HEK293T (cell line): ENCODE results near the gene ANK3.

Experiments
- CTBP1 ChIP-seq: fragments of 450-650 bp; IDR thresholded peaks from 2 replicates; pipeline ENCODE4 v1.6.1; 2016; ENCODE audit warnings: borderline replicate concordance
- ELF4 ChIP-seq: fragments of 450-650 bp; IDR thresholded peaks from 2 replicates; pipeline ENCODE4 v1.6.1; 2017; ENCODE audit warnings: antibody characterized with exemption
- FOXK2 ChIP-seq: fragments of 450-650 bp; IDR thresholded peaks from 2 replicates; pipeline ENCODE4 v1.6.1; 2016; ENCODE audit warnings: mild to moderate bottlenecking
- L3MBTL2 ChIP-seq: fragments of 450-650 bp; conservative IDR thresholded peaks from 2 replicates; pipeline ENCODE4 v1.6.1; 2016; ENCODE audit warnings: mild to moderate bottlenecking
- LEF1 ChIP-seq: fragments of 450-650 bp; IDR thresholded peaks from 2 replicates; pipeline ENCODE4 v1.6.1; 2017; ENCODE audit warnings: mild to moderate bottlenecking, borderline replicate concordance
- SUZ12 ChIP-seq: fragments of 450-650 bp; IDR thresholded peaks from 2 replicates; pipeline ENCODE4 v1.6.1; 2016; ENCODE audit warnings: mild to moderate bottlenecking
- TARDBP ChIP-seq: fragments of 450-650 bp; IDR thresholded peaks from 2 replicates; pipeline ENCODE4 v1.6.1; 2016
- ZNF384 ChIP-seq: fragments of 450-650 bp; IDR thresholded peaks from 2 replicates; pipeline ENCODE4 v1.6.1; 2016

GRCh38 chr10:60042914-60043313 lies 346.8 kb downstream of the ANK3 start:
- TF ChIP-seq ELF4 (no peak), ZNF384 (no peak), TARDBP (no peak), FOXK2 (no peak), SUZ12 (no peak), LEF1 (no peak), L3MBTL2 (no peak), CTBP1 (no peak)
